ENCODE data around the gene TLE7.

The TLE7 gene

GRCh38 chr16:71460236-71460635, 18.4 kb upstream of the TLE7 start:
- H3K36me3 Mint-ChIP-seq (ENCODE audit: low read depth) = peaks cover 19% of the 10 kb centered on the region
- H3K9me3 Mint-ChIP-seq = peaks cover 4% of the 10 kb centered on the region
- H3K4me1 Mint-ChIP-seq = peaks cover 34% of the 10 kb centered on the region
- no peak overlapping the region for H3K27ac Mint-ChIP-seq
- H3K27me3 Mint-ChIP-seq (ENCODE audit: low read depth, poor library complexity) = peaks cover 7% of the 10 kb centered on the region
- TF ChIP-seq, protein P1, sequence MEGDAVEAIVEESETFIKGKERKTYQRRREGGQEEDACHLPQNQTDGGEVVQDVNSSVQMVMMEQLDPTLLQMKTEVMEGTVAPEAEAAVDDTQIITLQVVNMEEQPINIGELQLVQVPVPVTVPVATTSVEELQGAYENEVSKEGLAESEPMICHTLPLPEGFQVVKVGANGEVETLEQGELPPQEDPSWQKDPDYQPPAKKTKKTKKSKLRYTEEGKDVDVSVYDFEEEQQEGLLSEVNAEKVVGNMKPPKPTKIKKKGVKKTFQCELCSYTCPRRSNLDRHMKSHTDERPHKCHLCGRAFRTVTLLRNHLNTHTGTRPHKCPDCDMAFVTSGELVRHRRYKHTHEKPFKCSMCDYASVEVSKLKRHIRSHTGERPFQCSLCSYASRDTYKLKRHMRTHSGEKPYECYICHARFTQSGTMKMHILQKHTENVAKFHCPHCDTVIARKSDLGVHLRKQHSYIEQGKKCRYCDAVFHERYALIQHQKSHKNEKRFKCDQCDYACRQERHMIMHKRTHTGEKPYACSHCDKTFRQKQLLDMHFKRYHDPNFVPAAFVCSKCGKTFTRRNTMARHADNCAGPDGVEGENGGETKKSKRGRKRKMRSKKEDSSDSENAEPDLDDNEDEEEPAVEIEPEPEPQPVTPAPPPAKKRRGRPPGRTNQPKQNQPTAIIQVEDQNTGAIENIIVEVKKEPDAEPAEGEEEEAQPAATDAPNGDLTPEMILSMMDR (IDR thresholded peaks at IDR 0.05) = no peak
- peak overlapping the region; percentile 98 for H3K4me3 Mint-ChIP-seq
- DNase-seq = no peak

DNA sequence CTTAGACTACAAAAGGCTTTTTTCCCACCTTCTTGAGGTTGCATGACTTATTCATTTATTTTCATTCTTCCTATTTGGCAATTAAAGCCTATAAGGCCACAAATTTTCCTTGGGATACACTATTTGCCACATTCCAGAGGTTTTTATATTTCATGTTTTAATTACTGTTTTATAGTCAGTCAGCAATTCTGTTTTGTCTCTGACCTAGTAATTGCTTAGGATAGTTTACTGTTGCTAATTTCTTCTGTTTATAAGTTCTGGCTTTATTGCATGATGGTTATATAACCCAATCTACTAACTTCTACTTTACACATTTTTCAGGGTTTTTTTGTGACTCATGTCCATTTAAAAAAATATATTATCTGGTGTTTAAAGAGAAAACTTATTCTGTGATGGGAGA, 17.7 kb upstream of the TLE7 start:
- Mint-ChIP-seq H3K36me3 (ENCODE audit: low read depth) (peaks cover 27% of the 10 kb centered on the region), H3K27me3 (ENCODE audit: low read depth, poor library complexity) (peaks cover 4% of the 10 kb centered on the region), H3K4me1 (peaks cover 34% of the 10 kb centered on the region), H3K27ac (no peak overlapping the region), H3K9me3 (peaks cover 10% of the 10 kb centered on the region), H3K4me3 (no peak overlapping the region)
- TF ChIP-seq, protein P1 (IDR thresholded peaks at IDR 0.05) = no peak
- DNase-seq = no peak

GRCh38 chr16:71456801-71457200, 14.9 kb upstream of the TLE7 start:
- Mint-ChIP-seq H3K27me3 (ENCODE audit: low read depth, poor library complexity) (no peaks in the 10 kb centered on the region), H3K9me3 (peaks cover 35% of the 10 kb centered on the region), H3K4me1 (peaks cover 18% of the 10 kb centered on the region), H3K36me3 (ENCODE audit: low read depth) (peaks cover 54% of the 10 kb centered on the region), H3K27ac (no peak overlapping the region), H3K4me3 (no peak overlapping the region)
- TF ChIP-seq, protein P1 (IDR thresholded peaks at IDR 0.05) = no peak
- no peak for DNase-seq

- peaks cover 72% of the 10 kb centered on the region for H3K9me3 Mint-ChIP-seq
- peaks cover 8% of the 10 kb centered on the region for H3K27me3 Mint-ChIP-seq (ENCODE audit: low read depth, poor library complexity)
- no peak overlapping the region for H3K27ac Mint-ChIP-seq
- no peak overlapping the region for H3K4me3 Mint-ChIP-seq
- TF ChIP-seq, protein P1 (IDR thresholded peaks at IDR 0.05) = no peak
- peaks cover 91% of the 10 kb centered on the region for H3K36me3 Mint-ChIP-seq (ENCODE audit: low read depth)
- no peaks in the 10 kb centered on the region for H3K4me1 Mint-ChIP-seq
- DNase-seq = no peak
Measured at GRCh38 chr16:71453036-71453435, 11.2 kb upstream of the TLE7 start.

GRCh38 chr16:71449020-71449419, 7.2 kb upstream of the TLE7 start:
- Mint-ChIP-seq H3K27ac (no peak overlapping the region), H3K27me3 (ENCODE audit: low read depth, poor library complexity) (peaks cover 8% of the 10 kb centered on the region), H3K4me1 (no peaks in the 10 kb centered on the region), H3K36me3 (ENCODE audit: low read depth) (peaks cover 83% of the 10 kb centered on the region), H3K4me3 (no peak overlapping the region), H3K9me3 (peaks cover 97% of the 10 kb centered on the region)
- TF ChIP-seq, protein P1 (IDR thresholded peaks at IDR 0.05) = no peak
- no peak for DNase-seq

GRCh38 chr16:71448274-71448866, 6.5 kb upstream of the TLE7 start:
- Mint-ChIP-seq H3K4me3 (no peak overlapping the region), H3K27ac (no peak overlapping the region), H3K9me3 (peaks cover 98% of the 10 kb centered on the region), H3K27me3 (ENCODE audit: low read depth, poor library complexity) (peaks cover 8% of the 10 kb centered on the region), H3K36me3 (ENCODE audit: low read depth) (peaks cover 80% of the 10 kb centered on the region), H3K4me1 (no peaks in the 10 kb centered on the region)
- TF ChIP-seq, protein P1 (IDR thresholded peaks at IDR 0.05) = no peak
- DNase-seq = no peak

Measured in nephron progenitor cell (in vitro differentiated cells).